ENCODE results near the gene FAM156A. TPM values are rescaled to one million over a fixed set of nuclear protein-coding genes. Genes with fewer than 3 reads are reported as not detected.
"Not testable (repeated sequence)": the region's sequence is repeated elsewhere in the genome, so short reads cannot be mapped to it uniquely, and the experiment has no call there.

The FAM156A gene
- total and polyA plus RNA-seq, 8 donors: 4.5 to 196 (median 19.3) TPM

DNA sequence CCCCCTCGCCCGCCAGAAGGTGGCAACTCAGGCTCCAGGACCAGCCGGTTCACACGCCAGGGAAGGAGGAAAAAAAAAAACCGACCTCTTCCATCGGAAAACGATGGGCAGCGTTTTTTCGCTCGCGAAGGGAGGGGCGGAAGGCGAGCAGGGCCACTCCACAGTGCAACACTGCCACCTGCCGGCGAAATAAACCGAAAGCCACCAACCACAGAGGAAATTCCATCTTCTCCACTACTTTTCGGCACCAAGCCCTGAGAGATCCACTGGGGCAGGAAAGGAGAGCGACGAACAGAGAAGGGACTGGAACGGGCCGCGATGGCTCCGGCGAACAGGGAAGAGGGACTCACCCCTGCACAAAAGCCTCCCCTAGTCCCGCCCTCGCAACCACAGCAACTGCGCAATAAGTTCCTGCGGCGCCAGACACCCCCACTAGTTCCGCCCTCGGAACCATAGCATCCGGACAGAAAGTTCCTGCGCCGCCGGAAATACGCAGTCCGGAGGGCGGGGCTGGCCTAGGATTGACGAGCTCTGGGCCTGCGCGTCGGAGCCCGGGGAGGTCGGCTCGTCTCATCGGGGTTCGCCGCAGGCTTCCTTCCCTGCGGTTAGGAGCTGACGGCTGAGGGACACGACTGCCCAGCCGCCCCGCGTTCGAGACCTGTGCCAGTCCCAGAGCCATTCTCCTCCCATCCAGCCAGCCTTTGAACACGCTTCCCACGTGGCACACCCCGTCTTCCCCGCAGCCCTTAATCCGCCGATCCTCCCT, 23.4 kb downstream of the FAM156A start:
- H3K27me3 ChIP-seq: no peaks in the 10 kb centered on the region
- DNase-seq: peak; percentile 96 to 99
- H3K27ac ChIP-seq: peak overlapping the region; percentile 84 to 97 (median 91)
- no peaks in the 10 kb centered on the region for H3K9me3 ChIP-seq
- peaks cover 0 to 12% (median 4%) of the 10 kb centered on the region in 4 donors for H3K4me1 ChIP-seq
- 0% methylated on average over 9 to 61 of the region's 61 CpGs for WGBS, 5 donors
- TF ChIP-seq POLR2AphosphoS5 (IDR thresholded peaks at IDR 0.05): peak; percentile 85 to 91 (median 89)
- peak in 2 of 4 donors; percentile 39 to 65 for TF ChIP-seq POLR2A (IDR thresholded peaks at IDR 0.05)
- peak; percentile 9 for TF ChIP-seq EP300 (IDR thresholded peaks at IDR 0.05)
- TF ChIP-seq, protein P1, sequence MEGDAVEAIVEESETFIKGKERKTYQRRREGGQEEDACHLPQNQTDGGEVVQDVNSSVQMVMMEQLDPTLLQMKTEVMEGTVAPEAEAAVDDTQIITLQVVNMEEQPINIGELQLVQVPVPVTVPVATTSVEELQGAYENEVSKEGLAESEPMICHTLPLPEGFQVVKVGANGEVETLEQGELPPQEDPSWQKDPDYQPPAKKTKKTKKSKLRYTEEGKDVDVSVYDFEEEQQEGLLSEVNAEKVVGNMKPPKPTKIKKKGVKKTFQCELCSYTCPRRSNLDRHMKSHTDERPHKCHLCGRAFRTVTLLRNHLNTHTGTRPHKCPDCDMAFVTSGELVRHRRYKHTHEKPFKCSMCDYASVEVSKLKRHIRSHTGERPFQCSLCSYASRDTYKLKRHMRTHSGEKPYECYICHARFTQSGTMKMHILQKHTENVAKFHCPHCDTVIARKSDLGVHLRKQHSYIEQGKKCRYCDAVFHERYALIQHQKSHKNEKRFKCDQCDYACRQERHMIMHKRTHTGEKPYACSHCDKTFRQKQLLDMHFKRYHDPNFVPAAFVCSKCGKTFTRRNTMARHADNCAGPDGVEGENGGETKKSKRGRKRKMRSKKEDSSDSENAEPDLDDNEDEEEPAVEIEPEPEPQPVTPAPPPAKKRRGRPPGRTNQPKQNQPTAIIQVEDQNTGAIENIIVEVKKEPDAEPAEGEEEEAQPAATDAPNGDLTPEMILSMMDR (IDR thresholded peaks at IDR 0.05): peak in 5 of 7 experiments; percentile 67 to 99 (median 97)
- H3K4me3 ChIP-seq: peak overlapping the region; percentile 48 to 65 (median 56)
- H3K36me3 ChIP-seq: no peaks in the 10 kb centered on the region
- intact Hi-C loops (cut with DNase I; ENCODE audit: low total_unique reads): no loop called here

DNA sequence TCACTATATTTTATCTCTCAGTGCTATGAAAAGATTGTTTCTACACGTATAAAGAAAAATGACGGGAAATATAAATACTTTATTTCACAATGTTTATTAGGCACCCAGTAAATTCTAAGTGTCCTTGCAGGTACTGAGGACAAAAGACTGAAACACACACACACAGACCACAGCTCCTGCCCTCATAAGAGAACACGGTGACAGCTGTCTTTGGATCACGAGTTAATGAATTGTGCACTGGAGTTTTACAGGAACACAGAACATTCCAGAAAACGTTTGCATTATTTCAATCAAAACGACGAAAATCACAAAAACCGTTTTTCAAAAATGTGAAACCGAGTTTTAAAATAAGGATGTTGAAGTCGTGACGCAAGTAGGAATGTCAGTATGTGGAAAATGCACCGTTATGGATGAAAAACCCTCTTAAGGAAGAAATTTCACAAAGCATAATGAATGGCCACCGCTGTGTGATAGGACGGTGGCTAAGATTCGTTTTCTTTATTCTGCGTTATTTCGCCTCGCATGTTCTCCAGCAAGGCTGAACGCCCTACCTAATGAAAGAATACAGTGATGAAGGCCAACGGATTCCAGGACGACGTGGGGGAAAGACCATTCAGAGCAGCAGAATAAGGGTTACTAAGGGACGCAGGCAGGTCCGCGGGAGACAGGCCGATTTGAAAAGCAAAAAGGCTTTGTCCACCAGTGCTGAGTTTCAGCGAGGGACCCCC, 24.2 kb downstream of the FAM156A start:
- Histone ChIP-seq H3K27ac (peak overlapping the region; percentile 63 to 97 (median 91)), H3K9me3 (no peaks in the 10 kb centered on the region), H3K4me1 (peaks cover 0 to 12% (median 4%) of the 10 kb centered on the region in 4 donors), H3K27me3 (no peaks in the 10 kb centered on the region), H3K4me3 (peak overlapping the region; percentile 48 to 65 (median 56)), H3K36me3 (no peaks in the 10 kb centered on the region)
- DNase-seq: no peak
- WGBS, 5 donors: 1 to 7% (median 4%) methylated on average over 27 of the region's 27 CpGs
- intact Hi-C loops (cut with DNase I; ENCODE audit: low total_unique reads): no loop called here
- TF ChIP-seq, protein P1 (IDR thresholded peaks at IDR 0.05): no peak
- TF ChIP-seq EP300 (IDR thresholded peaks at IDR 0.05) (no peak), POLR2A (IDR thresholded peaks at IDR 0.05) (no peak), POLR2AphosphoS5 (IDR thresholded peaks at IDR 0.05) (no peak)

DNA sequence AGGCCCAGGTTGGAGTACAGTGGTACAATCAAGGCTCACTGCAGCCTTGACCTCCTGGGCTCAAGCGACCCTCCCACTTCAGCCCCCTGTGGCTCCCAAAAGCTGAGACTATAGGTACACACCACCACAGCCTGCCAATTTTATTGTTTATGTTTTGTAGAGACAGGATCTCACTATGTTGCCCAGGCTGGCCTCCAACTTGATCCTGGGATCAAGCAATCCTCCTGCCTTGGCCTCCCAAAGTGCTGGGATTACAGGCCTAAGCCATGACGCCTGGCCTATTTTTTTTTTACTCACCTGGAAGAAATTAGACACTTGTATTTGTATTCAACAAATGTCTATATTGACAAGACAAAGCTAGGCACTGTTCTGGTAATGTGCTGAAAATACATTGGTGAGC, 25.1 kb downstream of the FAM156A start:
- TF ChIP-seq POLR2AphosphoS5 (IDR thresholded peaks at IDR 0.05) (no peak), POLR2A (IDR thresholded peaks at IDR 0.05) (no peak), EP300 (IDR thresholded peaks at IDR 0.05) (no peak)
- TF ChIP-seq, protein P1 (IDR thresholded peaks at IDR 0.05): no peak
- no peak for DNase-seq
- 76 to 93% (median 80%) methylated on average over 2 of the region's 2 CpGs for WGBS, 5 donors
- Histone ChIP-seq H3K4me3 (no peak overlapping the region), H3K9me3 (no peaks in the 10 kb centered on the region), H3K27me3 (no peaks in the 10 kb centered on the region), H3K4me1 (peaks cover 0 to 12% (median 4%) of the 10 kb centered on the region in 4 donors), H3K36me3 (no peaks in the 10 kb centered on the region), H3K27ac (no peak overlapping the region)
- intact Hi-C loops (cut with DNase I; ENCODE audit: low total_unique reads): no loop called here

DNA sequence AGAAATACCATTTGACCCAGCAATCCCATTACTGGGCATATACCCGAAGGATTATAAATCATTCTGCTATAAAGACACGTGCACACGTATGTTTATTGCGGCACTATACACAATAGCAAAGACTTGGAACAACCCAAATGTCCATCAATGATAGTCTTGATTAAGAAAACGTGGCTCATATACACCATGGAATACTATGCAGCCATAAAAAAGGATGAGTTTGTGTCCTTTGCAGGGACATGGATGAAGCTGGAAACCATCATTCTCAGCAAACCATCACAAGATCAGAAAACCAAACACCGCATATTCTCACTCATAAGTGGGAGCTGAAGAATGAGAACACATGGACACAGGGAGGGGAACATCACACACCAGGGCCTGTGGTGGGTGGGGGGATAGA, 28.1 kb downstream of the FAM156A start:
- H3K9me3 ChIP-seq; intact Hi-C loops (cut with DNase I; ENCODE audit: low total_unique reads); H3K4me1 ChIP-seq; DNase-seq; H3K4me3 ChIP-seq; H3K36me3 ChIP-seq; H3K27ac ChIP-seq; H3K27me3 ChIP-seq: not testable (repeated sequence)
- 81 to 93% (median 86%) methylated on average over 6 of the region's 6 CpGs for WGBS, 5 donors

Data from stomach (tissue), 9 donors.